HEK293 (cell line): ENCODE measurements around the gene EIF3L.

Experiments
- CTCF ChIA-PET: fragments of 350-600 bp; formaldehyde crosslinking; extraction: SDS; loops from one replicate; lab custom pipeline; 2021; ENCODE audit warnings: antibody characterized with exemption; lab: Yijun Ruan, JAX
- POLR2A ChIA-PET: fragments of 300-600 bp; formaldehyde crosslinking; extraction: SDS; loops from one replicate; lab custom pipeline; 2020; ENCODE audit warnings: antibody characterized with exemption, inconsistent platforms; lab: Yijun Ruan, JAX
- H3K27ac ChIP-seq: fragments of 200-500 bp; sonication (Bioruptor generic); 2 replicates; pipeline ENCODE4 v1.5.1; 2014; ENCODE audit warnings: low read depth, low read length, control low read depth, inconsistent platforms; ENCODE audit errors: extremely low read depth
- H3K36me3 ChIP-seq, 2 experiments: fragments of 200-500 bp in 1 of 2; sonication (Bioruptor generic) in 1 of 2; 1 replicate in 1 of 2; 2 replicates in 1 of 2; pipeline ENCODE4 v1.5.1; 2014 to 2017; ENCODE audit warnings: inconsistent platforms in 2 of 2, low read length in 2 of 2; ENCODE audit not compliant: control insufficient read depth in 2 of 2, insufficient read depth in 1 of 2
- H3K4me1 ChIP-seq: fragments of 200-500 bp; sonication (Bioruptor generic); 2 replicates; pipeline ENCODE4 v1.5.1; 2014; ENCODE audit warnings: mild to moderate bottlenecking, low read length, inconsistent platforms; ENCODE audit not compliant: control insufficient read depth, insufficient read depth
- H3K4me3 ChIP-seq: 2 replicates; pipeline ENCODE4 v1.5.1; 2011; ENCODE audit warnings: low read depth, mild to moderate bottlenecking, control low read depth, low read length, moderate library complexity
- H3K9me3 ChIP-seq: fragments of 200-500 bp; sonication (Bioruptor generic); 2 replicates; pipeline ENCODE4 v1.5.1; 2014; ENCODE audit warnings: low read depth, low read length, inconsistent platforms; ENCODE audit not compliant: control insufficient read depth, insufficient read depth
- GLI2 ChIP-seq: fragments of 450-650 bp; formaldehyde crosslinking; IDR thresholded peaks from 2 replicates; pipeline ENCODE4; 2017; ENCODE audit warnings: missing biosample characterization, missing genetic modification characterization, low read depth, borderline replicate concordance
- TCF7L2 ChIP-seq: IDR thresholded peaks from 2 replicates; pipeline ENCODE4 v1.6.1; 2011; ENCODE audit warnings: low read depth, mild to moderate bottlenecking, inconsistent platforms, low read length, moderate library complexity, borderline replicate concordance
- ZBTB1 ChIP-seq: fragments of 450-650 bp; formaldehyde crosslinking; IDR thresholded peaks from 2 replicates; pipeline ENCODE4 v1.5.1; 2016; ENCODE audit warnings: missing biosample characterization, missing genetic modification characterization
- ZBTB7A ChIP-seq: fragments of 450-650 bp; formaldehyde crosslinking; IDR thresholded peaks from 2 replicates; pipeline ENCODE4 v1.5.1; 2016; ENCODE audit warnings: low read depth, missing biosample characterization, missing genetic modification characterization
- ZNF121 ChIP-seq: fragments of 450-650 bp; formaldehyde crosslinking; IDR thresholded peaks from 2 replicates; pipeline ENCODE4 v1.5.1; 2016; ENCODE audit warnings: missing biosample characterization, missing genetic modification characterization
- ZNF335 ChIP-seq: fragments of 450-650 bp; formaldehyde crosslinking; conservative IDR thresholded peaks from 2 replicates; pipeline ENCODE4 v1.5.1; 2016; ENCODE audit warnings: missing biosample characterization, missing genetic modification characterization
- ZNF354C ChIP-seq: fragments of 450-650 bp; formaldehyde crosslinking; IDR thresholded peaks from 2 replicates; pipeline ENCODE4 v1.5.1; 2016; ENCODE audit warnings: missing biosample characterization, missing genetic modification characterization, low read depth, borderline replicate concordance
- ZNF426 ChIP-seq: fragments of 450-650 bp; formaldehyde crosslinking; IDR thresholded peaks from 2 replicates; pipeline ENCODE4 v1.5.1; 2017; ENCODE audit warnings: missing biosample characterization, missing genetic modification characterization, mild to moderate bottlenecking, inconsistent platforms, moderate library complexity
- ZNF514 ChIP-seq: fragments of 450-650 bp; formaldehyde crosslinking; IDR thresholded peaks from 2 replicates; pipeline ENCODE4 v1.5.1; 2016; ENCODE audit warnings: missing biosample characterization, missing genetic modification characterization
- ZNF529 ChIP-seq: fragments of 450-650 bp; formaldehyde crosslinking; IDR thresholded peaks from 2 replicates; pipeline ENCODE4 v1.5.1; 2017; ENCODE audit warnings: missing genetic modification characterization, missing biosample characterization; ENCODE audit not compliant: insufficient replicate concordance
- ZNF571 ChIP-seq: fragments of 450-650 bp; formaldehyde crosslinking; IDR thresholded peaks from 2 replicates; pipeline ENCODE4 v1.5.0; 2017; ENCODE audit warnings: missing biosample characterization, missing genetic modification characterization
- ZNF658 ChIP-seq: fragments of 450-650 bp; formaldehyde crosslinking; IDR thresholded peaks from 2 replicates; pipeline ENCODE4; 2016; ENCODE audit warnings: missing biosample characterization, missing genetic modification characterization
- ZNF768 ChIP-seq: fragments of 450-650 bp; formaldehyde crosslinking; IDR thresholded peaks from 2 replicates; pipeline ENCODE4 v1.5.1; 2018; ENCODE audit warnings: missing biosample characterization, mild to moderate bottlenecking, missing genetic modification characterization
- ZNF785 ChIP-seq: fragments of 450-650 bp; formaldehyde crosslinking; IDR thresholded peaks from 2 replicates; pipeline ENCODE4 v1.5.1; 2016; ENCODE audit warnings: missing biosample characterization, missing genetic modification characterization
- TF ChIP-seq, protein P1 (sequence below): fragments of 450-650 bp; formaldehyde crosslinking; IDR thresholded peaks from 2 replicates; pipeline ENCODE4 v1.5.1; 2017; ENCODE audit warnings: missing biosample characterization, missing genetic modification characterization
- TF ChIP-seq, protein P2 (sequence below): fragments of 450-650 bp; formaldehyde crosslinking; IDR thresholded peaks from 2 replicates; pipeline ENCODE4 v1.5.1; 2017; ENCODE audit warnings: missing biosample characterization, missing genetic modification characterization
- TF ChIP-seq, protein P3 (sequence below): fragments of 450-650 bp; formaldehyde crosslinking; IDR thresholded peaks from 2 replicates; pipeline ENCODE4 v1.5.1; 2016; ENCODE audit warnings: missing biosample characterization, missing genetic modification characterization
- TF ChIP-seq, protein P4 (sequence below): fragments of 450-650 bp; formaldehyde crosslinking; IDR thresholded peaks from 2 replicates; pipeline ENCODE4 v1.5.0; 2017; ENCODE audit warnings: missing biosample characterization, missing genetic modification characterization, borderline replicate concordance

EIF3L gene

DNA sequence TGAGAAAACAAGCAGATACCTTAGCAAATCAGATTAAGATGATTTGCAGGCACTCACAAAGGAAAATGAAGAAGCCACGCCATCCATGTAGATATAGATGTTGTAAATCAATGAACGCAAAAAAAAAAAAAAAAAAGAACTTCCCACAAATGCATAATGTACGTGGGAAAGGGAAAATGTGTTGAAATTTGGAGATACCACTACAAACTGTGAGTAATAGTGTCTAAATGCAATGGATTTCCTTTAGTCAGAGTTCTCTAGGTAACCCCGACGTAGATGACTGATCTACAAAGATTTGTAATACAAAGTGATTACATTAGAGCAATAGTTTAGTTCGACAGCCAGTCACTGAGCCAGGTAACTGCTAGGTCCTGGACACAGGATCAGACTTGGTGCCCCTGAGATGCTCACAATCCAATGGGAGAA lies 4.3 kb upstream of the EIF3L start:
- H3K4me3 ChIP-seq = peak overlapping the region; percentile 14; the same call in 1 of the 2 replicates
- H3K27ac ChIP-seq = no peak overlapping the region
- POLR2A ChIA-PET = interaction anchor here (0.7 to 1.7 kb wide), 16 partner anchors 10 to 1627 kb away, joined by 3 to 24 read pairs (median 6); partner anchors contain the start of genes C22orf23, GCAT, GGA1 and MICALL1
- TF ChIP-seq ZNF571 (tag by site-specific recombination) (no peak), ZNF658 (tag by site-specific recombination) (no peak), GLI2 (tag by site-specific recombination) (no peak), ZNF354C (tag by site-specific recombination) (no peak), ZNF785 (tag by site-specific recombination) (no peak), ZBTB1 (tag by site-specific recombination) (no peak), ZNF768 (no peak), ZNF529 (no peak)
- TF ChIP-seq, protein P1, sequence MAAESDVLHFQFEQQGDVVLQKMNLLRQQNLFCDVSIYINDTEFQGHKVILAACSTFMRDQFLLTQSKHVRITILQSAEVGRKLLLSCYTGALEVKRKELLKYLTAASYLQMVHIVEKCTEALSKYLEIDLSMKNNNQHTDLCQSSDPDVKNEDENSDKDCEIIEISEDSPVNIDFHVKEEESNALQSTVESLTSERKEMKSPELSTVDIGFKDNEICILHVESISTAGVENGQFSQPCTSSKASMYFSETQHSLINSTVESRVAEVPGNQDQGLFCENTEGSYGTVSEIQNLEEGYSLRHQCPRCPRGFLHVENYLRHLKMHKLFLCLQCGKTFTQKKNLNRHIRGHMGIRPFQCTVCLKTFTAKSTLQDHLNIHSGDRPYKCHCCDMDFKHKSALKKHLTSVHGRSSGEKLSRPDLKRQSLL (tag by site-specific recombination) = no peak
- TF ChIP-seq, all 188 proteins: peak for 0
- H3K9me3 ChIP-seq = no peaks in the 10 kb centered on the region
- CTCF ChIA-PET = interaction anchor here (0.7 to 2.1 kb wide), 4 partner anchors 18 to 277 kb away, joined by 3 to 7 read pairs (median 4); no protein-coding TSS in a partner anchor
- H3K4me1 ChIP-seq = peaks cover under 1% of the 10 kb centered on the region; the same call in 1 of the 2 replicates
- H3K36me3 ChIP-seq = peaks cover 9 to 22% of the 10 kb centered on the region in 2 experiments; a peak in 2 of 3 replicates

DNA sequence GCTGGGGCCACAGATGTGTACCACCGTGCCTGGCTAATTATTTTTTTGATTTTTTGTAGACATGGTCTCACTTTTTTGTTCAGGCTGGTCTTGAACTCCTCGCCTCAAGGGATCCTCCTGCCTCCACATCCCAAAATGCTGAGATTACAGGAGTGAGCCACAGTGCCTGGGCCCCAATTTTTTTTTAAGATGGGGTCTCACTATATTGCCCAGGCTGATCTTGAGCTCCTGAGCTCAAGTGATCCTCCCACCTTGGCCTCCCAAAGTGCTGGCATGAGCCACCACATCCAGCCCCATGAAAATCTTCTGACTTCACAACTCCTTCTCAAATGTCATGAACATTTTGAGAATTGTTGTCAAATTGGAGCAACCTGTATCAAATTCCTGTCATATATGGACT lies 2.8 kb upstream of the EIF3L start:
- H3K4me3 ChIP-seq = no peak overlapping the region
- peaks cover 2 to 25% of the 10 kb centered on the region in 2 experiments for H3K36me3 ChIP-seq
- ChIA-PET POLR2A (interaction anchor here (0.8 kb wide), 1 partner anchor 9 kb away, joined by 3 read pairs; no protein-coding TSS in a partner anchor), CTCF (interaction anchor here (0.6 kb wide), 2 partner anchors 26 to 135 kb away, joined by 3 read pairs; no protein-coding TSS in a partner anchor)
- H3K9me3 ChIP-seq = no peaks in the 10 kb centered on the region
- TF ChIP-seq, protein P2, sequence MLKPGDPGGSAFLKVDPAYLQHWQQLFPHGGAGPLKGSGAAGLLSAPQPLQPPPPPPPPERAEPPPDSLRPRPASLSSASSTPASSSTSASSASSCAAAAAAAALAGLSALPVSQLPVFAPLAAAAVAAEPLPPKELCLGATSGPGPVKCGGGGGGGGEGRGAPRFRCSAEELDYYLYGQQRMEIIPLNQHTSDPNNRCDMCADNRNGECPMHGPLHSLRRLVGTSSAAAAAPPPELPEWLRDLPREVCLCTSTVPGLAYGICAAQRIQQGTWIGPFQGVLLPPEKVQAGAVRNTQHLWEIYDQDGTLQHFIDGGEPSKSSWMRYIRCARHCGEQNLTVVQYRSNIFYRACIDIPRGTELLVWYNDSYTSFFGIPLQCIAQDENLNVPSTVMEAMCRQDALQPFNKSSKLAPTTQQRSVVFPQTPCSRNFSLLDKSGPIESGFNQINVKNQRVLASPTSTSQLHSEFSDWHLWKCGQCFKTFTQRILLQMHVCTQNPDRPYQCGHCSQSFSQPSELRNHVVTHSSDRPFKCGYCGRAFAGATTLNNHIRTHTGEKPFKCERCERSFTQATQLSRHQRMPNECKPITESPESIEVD = no peak
- TF ChIP-seq ZNF121 (tag by site-specific recombination) (peak; percentile 82), ZNF514 (tag by site-specific recombination) (no peak), ZNF658 (tag by site-specific recombination) (no peak)
- TF ChIP-seq, all 188 proteins: peak for 1
- H3K27ac ChIP-seq = no peak overlapping the region
- H3K4me1 ChIP-seq = peaks cover 2% of the 10 kb centered on the region; the same call in 1 of the 2 replicates

DNA sequence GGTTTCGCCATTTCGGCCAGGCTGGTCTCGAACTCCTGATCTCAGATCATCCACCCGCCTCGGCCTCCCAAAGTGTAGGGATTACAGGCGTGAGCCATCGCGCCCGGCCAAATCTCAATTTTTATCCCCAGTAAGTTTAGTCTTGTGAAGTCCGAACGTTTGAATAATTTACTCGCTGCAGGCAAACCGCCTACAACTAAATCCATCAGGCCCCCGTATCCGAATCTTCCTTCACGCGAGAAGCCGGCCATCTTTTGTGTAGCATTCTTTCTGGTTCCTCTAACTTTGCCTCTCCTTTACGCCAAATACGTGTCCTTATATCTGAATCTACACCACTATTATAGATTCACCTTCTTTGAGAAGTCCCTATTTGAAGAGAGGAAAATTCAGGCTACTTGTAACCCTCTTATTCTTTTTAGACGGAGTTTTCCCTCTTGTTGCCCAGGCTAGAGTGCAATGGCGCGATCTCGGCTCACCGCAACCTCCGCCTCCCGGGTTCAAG lies 581 bp upstream of the EIF3L start:
- H3K4me3 ChIP-seq = peak overlapping the region; percentile 82
- H3K9me3 ChIP-seq = no peaks in the 10 kb centered on the region
- peaks cover 24 to 37% of the 10 kb centered on the region in 2 experiments for H3K36me3 ChIP-seq
- ChIA-PET POLR2A (interaction anchor here (0.6 to 1.6 kb wide), 4 partner anchors 15 to 190 kb away, joined by 3 to 8 read pairs (median 5); partner anchors contain the start of genes GCAT and PDXP), CTCF (interaction anchor here (1.7 kb wide), 1 partner anchor 31 kb away, joined by 4 read pairs; no protein-coding TSS in a partner anchor)
- peaks cover 2% of the 10 kb centered on the region; the same call in 1 of the 2 replicates for H3K4me1 ChIP-seq
- peak overlapping the region; percentile 75 for H3K27ac ChIP-seq
- TF ChIP-seq TCF7L2 (no peak), ZBTB7A (tag by site-specific recombination) (0 out of 2 replicates have a peak, but pooled peaks have one; percentile 20), ZNF426 (tag by site-specific recombination) (no peak), ZNF335 (tag by site-specific recombination) (peak; percentile 91)
- TF ChIP-seq, protein P3, sequence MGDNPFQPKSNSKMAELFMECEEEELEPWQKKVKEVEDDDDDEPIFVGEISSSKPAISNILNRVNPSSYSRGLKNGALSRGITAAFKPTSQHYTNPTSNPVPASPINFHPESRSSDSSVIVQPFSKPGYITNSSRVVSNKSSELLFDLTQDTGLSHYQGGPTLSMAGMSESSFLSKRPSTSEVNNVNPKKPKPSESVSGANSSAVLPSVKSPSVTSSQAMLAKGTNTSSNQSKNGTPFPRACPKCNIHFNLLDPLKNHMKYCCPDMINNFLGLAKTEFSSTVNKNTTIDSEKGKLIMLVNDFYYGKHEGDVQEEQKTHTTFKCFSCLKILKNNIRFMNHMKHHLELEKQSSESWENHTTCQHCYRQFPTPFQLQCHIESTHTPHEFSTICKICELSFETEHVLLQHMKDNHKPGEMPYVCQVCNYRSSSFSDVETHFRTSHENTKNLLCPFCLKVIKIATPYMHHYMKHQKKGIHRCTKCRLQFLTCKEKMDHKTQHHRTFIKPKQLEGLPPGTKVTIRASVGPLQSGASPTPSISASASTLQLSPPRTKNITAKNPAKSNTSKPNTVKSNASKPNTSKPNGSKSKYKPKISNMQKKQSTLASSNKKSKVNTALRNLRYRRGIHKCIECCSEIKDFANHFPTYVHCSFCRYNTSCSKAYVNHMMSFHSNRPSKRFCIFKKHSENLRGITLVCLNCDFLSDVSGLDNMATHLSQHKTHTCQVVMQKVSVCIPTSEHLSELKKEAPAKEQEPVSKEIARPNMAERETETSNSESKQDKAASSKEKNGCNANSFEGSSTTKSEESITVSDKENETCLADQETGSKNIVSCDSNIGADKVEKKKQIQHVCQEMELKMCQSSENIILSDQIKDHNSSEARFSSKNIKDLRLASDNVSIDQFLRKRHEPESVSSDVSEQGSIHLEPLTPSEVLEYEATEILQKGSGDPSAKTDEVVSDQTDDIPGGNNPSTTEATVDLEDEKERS (tag by site-specific recombination) = 0 out of 2 replicates have a peak, but pooled peaks have one; percentile 52
- TF ChIP-seq, protein P4, sequence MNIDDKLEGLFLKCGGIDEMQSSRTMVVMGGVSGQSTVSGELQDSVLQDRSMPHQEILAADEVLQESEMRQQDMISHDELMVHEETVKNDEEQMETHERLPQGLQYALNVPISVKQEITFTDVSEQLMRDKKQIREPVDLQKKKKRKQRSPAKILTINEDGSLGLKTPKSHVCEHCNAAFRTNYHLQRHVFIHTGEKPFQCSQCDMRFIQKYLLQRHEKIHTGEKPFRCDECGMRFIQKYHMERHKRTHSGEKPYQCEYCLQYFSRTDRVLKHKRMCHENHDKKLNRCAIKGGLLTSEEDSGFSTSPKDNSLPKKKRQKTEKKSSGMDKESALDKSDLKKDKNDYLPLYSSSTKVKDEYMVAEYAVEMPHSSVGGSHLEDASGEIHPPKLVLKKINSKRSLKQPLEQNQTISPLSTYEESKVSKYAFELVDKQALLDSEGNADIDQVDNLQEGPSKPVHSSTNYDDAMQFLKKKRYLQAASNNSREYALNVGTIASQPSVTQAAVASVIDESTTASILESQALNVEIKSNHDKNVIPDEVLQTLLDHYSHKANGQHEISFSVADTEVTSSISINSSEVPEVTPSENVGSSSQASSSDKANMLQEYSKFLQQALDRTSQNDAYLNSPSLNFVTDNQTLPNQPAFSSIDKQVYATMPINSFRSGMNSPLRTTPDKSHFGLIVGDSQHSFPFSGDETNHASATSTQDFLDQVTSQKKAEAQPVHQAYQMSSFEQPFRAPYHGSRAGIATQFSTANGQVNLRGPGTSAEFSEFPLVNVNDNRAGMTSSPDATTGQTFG (tag by site-specific recombination) = no peak
